ENCODE data around the gene KLHL36.

DNA sequence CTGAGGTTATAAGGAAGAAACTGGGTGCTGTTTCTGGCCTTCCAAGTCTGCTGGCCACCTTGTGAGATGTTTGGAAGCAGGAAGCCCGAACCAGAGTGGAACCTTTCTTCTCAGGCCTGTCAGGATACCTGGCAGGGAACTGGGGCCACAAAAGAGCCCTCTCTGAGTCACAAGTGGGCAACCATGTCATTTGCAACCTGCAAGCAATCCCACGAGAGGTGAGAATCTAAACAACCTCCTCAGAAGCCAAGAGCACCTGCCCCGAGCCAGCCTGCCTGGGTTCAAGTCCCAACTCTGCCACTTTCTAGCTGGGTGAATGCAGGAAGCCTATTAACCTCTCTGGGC, 33.7 kb upstream of the KLHL36 start:
- TF ChIP-seq, protein P1, sequence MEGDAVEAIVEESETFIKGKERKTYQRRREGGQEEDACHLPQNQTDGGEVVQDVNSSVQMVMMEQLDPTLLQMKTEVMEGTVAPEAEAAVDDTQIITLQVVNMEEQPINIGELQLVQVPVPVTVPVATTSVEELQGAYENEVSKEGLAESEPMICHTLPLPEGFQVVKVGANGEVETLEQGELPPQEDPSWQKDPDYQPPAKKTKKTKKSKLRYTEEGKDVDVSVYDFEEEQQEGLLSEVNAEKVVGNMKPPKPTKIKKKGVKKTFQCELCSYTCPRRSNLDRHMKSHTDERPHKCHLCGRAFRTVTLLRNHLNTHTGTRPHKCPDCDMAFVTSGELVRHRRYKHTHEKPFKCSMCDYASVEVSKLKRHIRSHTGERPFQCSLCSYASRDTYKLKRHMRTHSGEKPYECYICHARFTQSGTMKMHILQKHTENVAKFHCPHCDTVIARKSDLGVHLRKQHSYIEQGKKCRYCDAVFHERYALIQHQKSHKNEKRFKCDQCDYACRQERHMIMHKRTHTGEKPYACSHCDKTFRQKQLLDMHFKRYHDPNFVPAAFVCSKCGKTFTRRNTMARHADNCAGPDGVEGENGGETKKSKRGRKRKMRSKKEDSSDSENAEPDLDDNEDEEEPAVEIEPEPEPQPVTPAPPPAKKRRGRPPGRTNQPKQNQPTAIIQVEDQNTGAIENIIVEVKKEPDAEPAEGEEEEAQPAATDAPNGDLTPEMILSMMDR (IDR thresholded peaks at IDR 0.05) = no peak
- TF ChIP-seq EP300 (IDR thresholded peaks at IDR 0.05) = no peak
- no peak for TF ChIP-seq POLR2A (IDR thresholded peaks at IDR 0.05)
- TF ChIP-seq POLR2AphosphoS5 (IDR thresholded peaks at IDR 0.05) = no peak

All from upper lobe of left lung (tissue), 4 donors.